Measurements from ENCODE around the gene ANAPC16. TPM values are rescaled to one million over a fixed set of nuclear protein-coding genes. Genes with fewer than 3 reads are reported as not detected.

The ANAPC16 gene
- total RNA-seq, 6 experiments from 2014 or later, result 40.4 to 46.0 (median 40.7) TPM

DNA sequence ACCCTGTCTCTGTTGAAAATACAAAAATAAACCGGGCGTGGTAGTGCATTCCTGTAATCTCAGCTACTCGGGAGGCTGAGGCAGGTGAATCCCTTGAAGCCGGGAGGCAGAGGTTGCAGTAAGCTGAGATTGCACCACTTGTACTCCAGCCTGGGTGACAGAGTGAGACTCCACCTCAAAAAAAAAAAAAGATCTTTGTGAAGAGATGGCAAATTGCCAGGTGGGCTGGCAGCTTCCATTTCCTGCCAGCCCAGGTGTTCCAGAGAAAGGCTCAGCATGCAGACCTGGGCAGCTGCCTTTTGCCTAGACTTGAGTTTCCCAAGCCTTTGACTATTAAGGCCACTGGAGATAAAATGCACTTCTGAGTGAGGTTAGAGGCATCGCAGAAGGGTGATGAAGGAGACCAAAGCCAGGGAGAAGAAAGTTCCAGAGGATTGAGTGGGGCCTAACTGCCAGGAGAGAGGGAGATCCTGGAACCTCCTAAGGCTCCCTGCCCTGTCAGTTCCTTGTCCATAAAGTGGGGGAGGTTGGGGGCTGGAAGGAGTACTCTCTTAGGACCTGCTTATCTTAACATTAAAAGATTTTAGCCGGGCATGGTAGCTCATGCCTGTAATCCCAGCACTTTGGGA, 47.9 kb downstream of the ANAPC16 start:
- Mint-ChIP-seq H3K27ac (no peak overlapping the region), H3K27me3 (ENCODE audit: insufficient read depth) (no peaks in the 10 kb centered on the region), H3K4me1 (ENCODE audit: low read depth) (peaks cover 32% of the 10 kb centered on the region), H3K36me3 (ENCODE audit: low read depth) (no peaks in the 10 kb centered on the region), H3K9me3 (no peaks in the 10 kb centered on the region), H3K4me3 (no peak overlapping the region)
- TF ChIP-seq, protein P1, sequence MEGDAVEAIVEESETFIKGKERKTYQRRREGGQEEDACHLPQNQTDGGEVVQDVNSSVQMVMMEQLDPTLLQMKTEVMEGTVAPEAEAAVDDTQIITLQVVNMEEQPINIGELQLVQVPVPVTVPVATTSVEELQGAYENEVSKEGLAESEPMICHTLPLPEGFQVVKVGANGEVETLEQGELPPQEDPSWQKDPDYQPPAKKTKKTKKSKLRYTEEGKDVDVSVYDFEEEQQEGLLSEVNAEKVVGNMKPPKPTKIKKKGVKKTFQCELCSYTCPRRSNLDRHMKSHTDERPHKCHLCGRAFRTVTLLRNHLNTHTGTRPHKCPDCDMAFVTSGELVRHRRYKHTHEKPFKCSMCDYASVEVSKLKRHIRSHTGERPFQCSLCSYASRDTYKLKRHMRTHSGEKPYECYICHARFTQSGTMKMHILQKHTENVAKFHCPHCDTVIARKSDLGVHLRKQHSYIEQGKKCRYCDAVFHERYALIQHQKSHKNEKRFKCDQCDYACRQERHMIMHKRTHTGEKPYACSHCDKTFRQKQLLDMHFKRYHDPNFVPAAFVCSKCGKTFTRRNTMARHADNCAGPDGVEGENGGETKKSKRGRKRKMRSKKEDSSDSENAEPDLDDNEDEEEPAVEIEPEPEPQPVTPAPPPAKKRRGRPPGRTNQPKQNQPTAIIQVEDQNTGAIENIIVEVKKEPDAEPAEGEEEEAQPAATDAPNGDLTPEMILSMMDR (IDR thresholded peaks at IDR 0.05), result no peak
- no peak for DNase-seq

DNA sequence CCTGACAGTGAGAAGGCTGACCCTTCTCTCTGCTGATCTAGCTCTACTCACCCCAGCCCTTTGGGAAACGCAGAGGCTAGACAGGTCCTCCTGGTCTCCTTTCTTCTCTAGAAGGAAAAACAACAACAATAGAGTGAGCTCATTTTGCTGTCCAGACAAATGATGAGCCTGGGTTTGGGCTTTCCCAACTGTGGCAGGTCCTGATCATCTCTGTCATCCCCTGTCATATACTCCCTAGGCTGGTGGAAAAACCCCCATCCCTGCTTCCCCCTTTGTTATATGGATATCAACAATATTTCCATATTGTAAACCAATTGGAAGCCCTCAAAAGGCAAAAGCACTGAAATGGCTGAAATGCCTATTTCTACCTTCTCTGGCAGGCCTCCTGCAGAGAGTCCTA, 48.7 kb downstream of the ANAPC16 start:
- no peak overlapping the region for H3K4me3 Mint-ChIP-seq
- H3K27ac Mint-ChIP-seq, result no peak overlapping the region
- peaks cover 24% of the 10 kb centered on the region for H3K4me1 Mint-ChIP-seq (ENCODE audit: low read depth)
- H3K36me3 Mint-ChIP-seq (ENCODE audit: low read depth), result no peaks in the 10 kb centered on the region
- TF ChIP-seq, protein P1 (IDR thresholded peaks at IDR 0.05), result no peak
- DNase-seq, result no peak
- no peaks in the 10 kb centered on the region; the same call in 1 of the 2 replicates for H3K27me3 Mint-ChIP-seq (ENCODE audit: insufficient read depth)
- no peaks in the 10 kb centered on the region for H3K9me3 Mint-ChIP-seq

DNA sequence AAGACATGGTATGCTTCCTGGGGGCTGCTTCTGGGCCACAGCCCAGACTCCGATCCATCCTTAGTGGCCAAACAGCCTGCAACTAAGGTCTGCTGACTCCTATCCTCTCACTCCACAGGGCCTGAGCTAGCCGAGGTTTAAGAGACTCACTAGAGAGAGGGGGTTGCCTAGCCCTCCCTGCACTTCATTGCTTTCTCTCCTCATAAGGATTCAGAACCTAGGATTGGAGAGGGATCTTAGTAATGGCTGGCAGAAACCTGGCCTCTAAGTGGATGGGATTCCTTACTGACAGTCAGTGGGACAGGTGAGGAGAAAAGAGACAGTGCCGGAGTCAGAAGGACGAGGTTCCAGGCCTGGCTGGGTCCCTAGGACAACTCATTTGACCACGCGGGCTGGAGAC, 49.7 kb downstream of the ANAPC16 start:
- no peak for DNase-seq
- no peak overlapping the region for H3K27ac Mint-ChIP-seq
- TF ChIP-seq, protein P1 (IDR thresholded peaks at IDR 0.05), result no peak
- H3K27me3 Mint-ChIP-seq (ENCODE audit: insufficient read depth), result no peaks in the 10 kb centered on the region; the same call in 1 of the 2 replicates
- no peaks in the 10 kb centered on the region for H3K36me3 Mint-ChIP-seq (ENCODE audit: low read depth)
- peaks cover 19% of the 10 kb centered on the region for H3K4me1 Mint-ChIP-seq (ENCODE audit: low read depth)
- H3K4me3 Mint-ChIP-seq, result no peak overlapping the region
- H3K9me3 Mint-ChIP-seq, result no peaks in the 10 kb centered on the region

DNA sequence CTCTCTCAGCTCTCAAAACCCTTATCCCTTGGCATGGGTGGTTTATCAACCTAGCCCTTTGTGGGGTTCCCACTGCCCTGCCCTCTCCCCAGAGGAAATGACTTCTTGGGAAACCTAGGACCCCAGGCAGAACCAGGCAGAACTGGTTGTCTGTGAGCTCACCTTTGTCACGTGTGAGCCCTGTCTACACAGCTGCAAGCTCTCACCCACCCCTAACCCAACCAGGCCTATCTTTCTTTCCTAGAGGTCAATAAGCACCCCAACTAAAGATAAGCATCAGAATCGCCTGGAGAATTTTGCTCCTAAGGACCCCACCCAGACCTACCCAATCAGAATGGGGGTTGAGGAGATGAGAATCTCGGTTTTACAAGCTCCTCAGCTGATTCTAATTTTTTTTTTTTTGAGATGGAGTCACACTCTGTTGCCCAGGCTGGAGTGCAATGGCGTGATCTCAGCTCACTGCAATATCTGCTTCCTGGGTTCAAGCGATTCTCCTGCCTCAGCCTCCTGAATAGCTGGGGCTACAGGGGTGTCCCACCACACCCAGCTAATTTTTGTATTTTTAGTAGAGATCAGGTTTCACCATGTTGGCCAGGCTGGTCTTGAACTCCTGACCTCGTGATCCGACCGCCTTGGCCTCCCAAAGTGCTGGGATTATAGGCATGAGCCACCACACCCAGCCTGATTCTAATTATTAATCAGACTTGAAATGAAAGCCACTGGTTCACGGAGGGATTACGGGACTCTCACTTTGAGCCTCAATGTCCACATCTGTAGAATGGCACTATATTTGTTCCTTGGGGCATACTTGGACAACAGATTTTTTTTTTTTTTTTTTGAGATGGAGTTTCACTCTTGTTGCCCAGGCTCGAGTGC, 50.4 kb downstream of the ANAPC16 start:
- DNase-seq, result no peak
- Mint-ChIP-seq H3K27ac (no peak overlapping the region), H3K36me3 (ENCODE audit: low read depth) (no peaks in the 10 kb centered on the region), H3K27me3 (ENCODE audit: insufficient read depth) (no peaks in the 10 kb centered on the region; the same call in 1 of the 2 replicates), H3K4me3 (no peak overlapping the region), H3K9me3 (no peaks in the 10 kb centered on the region), H3K4me1 (ENCODE audit: low read depth) (peaks cover 19% of the 10 kb centered on the region)
- TF ChIP-seq, protein P1 (IDR thresholded peaks at IDR 0.05), result no peak

DNA sequence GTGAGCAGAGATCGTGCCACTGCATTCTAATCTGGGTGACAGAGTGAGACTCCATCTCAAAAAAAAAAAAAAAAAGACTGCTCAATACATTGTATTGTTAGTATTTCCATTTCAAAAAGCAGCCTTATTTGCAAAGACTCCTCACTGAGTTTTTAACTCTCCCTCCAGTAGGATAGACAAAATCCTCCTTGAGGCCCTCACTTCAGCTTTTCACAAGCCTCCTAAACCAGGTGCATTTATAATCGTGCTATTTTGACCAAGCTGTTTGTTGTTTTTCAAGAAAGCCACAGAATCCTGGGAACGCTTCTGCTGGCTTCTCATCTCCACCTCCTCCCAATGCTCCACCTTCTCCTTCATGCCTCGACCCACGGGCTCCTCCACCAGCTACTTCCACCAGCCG, 51.6 kb downstream of the ANAPC16 start:
- peaks cover 19% of the 10 kb centered on the region for H3K4me1 Mint-ChIP-seq (ENCODE audit: low read depth)
- no peak for DNase-seq
- no peaks in the 10 kb centered on the region for H3K9me3 Mint-ChIP-seq
- TF ChIP-seq, protein P1 (IDR thresholded peaks at IDR 0.05), result no peak
- no peaks in the 10 kb centered on the region for H3K36me3 Mint-ChIP-seq (ENCODE audit: low read depth)
- H3K27me3 Mint-ChIP-seq (ENCODE audit: insufficient read depth), result no peaks in the 10 kb centered on the region; the same call in 1 of the 2 replicates
- H3K27ac Mint-ChIP-seq, result no peak overlapping the region
- no peak overlapping the region for H3K4me3 Mint-ChIP-seq
